A549 (cell line): ENCODE results near the gene APC. TPM values are rescaled to one million over a fixed set of nuclear protein-coding genes. Genes with fewer than 3 reads are reported as not detected.

Experiments used
- ATAC-seq, 2 experiments: fragments of 200-7000 bp in 1 of 2; fragments of >200 bp in 1 of 2; cut with Nextera tagmentation in 1 of 2; cut with Tn5 transposase in 1 of 2; 3 replicates each; pipeline versions ENCODE4 v1.8.0 to v1.9.1; 2018 to 2020; ENCODE audit warnings: mild to moderate bottlenecking in 1 of 2, moderate library complexity in 1 of 2
- CTCF ChIA-PET: fragments of 300-600 bp; sonication (Branson Sonifier 250); formaldehyde crosslinking; extraction: SDS; loops from one replicate; lab custom pipeline; 2021; ENCODE audit warnings: antibody characterized with exemption, inconsistent platforms; lab: Yijun Ruan, JAX
- POLR2A ChIA-PET: fragments of 350-600 bp; formaldehyde crosslinking; extraction: SDS; loops from one replicate; lab custom pipeline; 2021; ENCODE audit warnings: antibody characterized with exemption, inconsistent platforms; lab: Yijun Ruan, JAX
- DNase-seq, 2 experiments: peaks; one replicate each; pipeline versions ENCODE4 v3.0.0 to v3.0.0-alpha.2; 2011 to 2016; ENCODE audit warnings: low read depth in 1 of 2, low spot score in 1 of 2
- FAIRE-seq: peaks from 2 replicates; lab custom pipeline; 2011; peaks lifted over from hg19 to GRCh38; lab: Jason Lieb, UNC
- H3K27ac ChIP-seq, 2 experiments: fragments of >200 bp; sonication (Bioruptor Twin); formaldehyde crosslinking; 3 replicates each; pipeline ENCODE4 v1.5.1; 2016 to 2017
- H3K4me1 ChIP-seq: fragments of >200 bp; sonication (Bioruptor Twin); formaldehyde crosslinking; 3 replicates; pipeline ENCODE4 v1.6.1; 2016
- H3K4me2 ChIP-seq: fragments of >200 bp; sonication (Bioruptor Twin); formaldehyde crosslinking; 3 replicates; pipeline ENCODE4 v1.6.1; 2016
- H3K4me3 ChIP-seq: fragments of >200 bp; sonication (Bioruptor Twin); formaldehyde crosslinking; 3 replicates; pipeline ENCODE4 v1.5.1; 2016
- H3K9me3 ChIP-seq: fragments of >200 bp; sonication (Bioruptor Twin); formaldehyde crosslinking; 3 replicates; pipeline ENCODE4 v1.6.1; 2016
- BHLHE40 ChIP-seq: IDR thresholded peaks from 2 replicates; pipeline ENCODE4 v1.6.1; 2012; ENCODE audit warnings: low read depth, low read length, inconsistent platforms
- CEBPB ChIP-seq, 2 experiments: fragments of >200 bp in 1 of 2; sonication (Bioruptor Twin) in 1 of 2; formaldehyde crosslinking in 1 of 2; IDR thresholded peaks; 2 replicates each; pipeline ENCODE4 v1.6.1; 2012 to 2016
- CHD2 ChIP-seq: fragments of 150-350 bp; IDR thresholded peaks from 2 replicates; pipeline ENCODE4 v1.6.1; 2014; ENCODE audit warnings: low read length; ENCODE audit not compliant: partially characterized antibody
- CHD4 ChIP-seq: fragments of 200-600 bp; sonication (generic); IDR thresholded peaks from 2 replicates; pipeline ENCODE4 v1.6.1; 2016; ENCODE audit warnings: antibody characterized with exemption, mild to moderate bottlenecking, borderline replicate concordance
- ESRRA ChIP-seq: fragments of 150-350 bp; IDR thresholded peaks from 2 replicates; pipeline ENCODE4 v1.6.1; 2014; ENCODE audit warnings: mild to moderate bottlenecking, low read length, borderline replicate concordance
- GATA3 ChIP-seq: IDR thresholded peaks from 2 replicates; pipeline ENCODE4 v1.6.1; 2012; ENCODE audit warnings: borderline replicate concordance
- HDAC2 ChIP-seq: fragments of 200-600 bp; sonication (generic); IDR thresholded peaks from 2 replicates; pipeline ENCODE4 v1.6.1; 2016
- HEYL ChIP-seq: fragments of 250-450 bp; sonication (Bioruptor Pico); IDR thresholded peaks from 2 replicates; pipeline ENCODE4 v1.8.0; 2021; ENCODE audit warnings: mild to moderate bottlenecking, moderate library complexity
- HOXB13 ChIP-seq: fragments of 250-450 bp; sonication (Bioruptor Pico); IDR thresholded peaks from 2 replicates; pipeline ENCODE4 v1.5.0; 2020; ENCODE audit warnings: low read depth, mild to moderate bottlenecking, moderate library complexity
- HOXB5 ChIP-seq: fragments of 250-450 bp; sonication (Bioruptor Pico); IDR thresholded peaks from 2 replicates; pipeline ENCODE4 v1.5.0; 2020; ENCODE audit warnings: mild to moderate bottlenecking, moderate library complexity
- JUNB ChIP-seq: fragments of >200 bp; sonication (Bioruptor Twin); formaldehyde crosslinking; IDR thresholded peaks from 2 replicates; pipeline ENCODE4 v1.6.1; 2016
- MAFK ChIP-seq: fragments of 450-650 bp; IDR thresholded peaks from 2 replicates; pipeline ENCODE4 v1.6.1; 2014; ENCODE audit not compliant: partially characterized antibody
- MAZ ChIP-seq: fragments of 150-350 bp; IDR thresholded peaks from 2 replicates; pipeline ENCODE4 v1.6.1; 2014; ENCODE audit warnings: antibody characterized with exemption, low read depth, low read length, borderline replicate concordance
- MYC ChIP-seq: IDR thresholded peaks from 2 replicates; pipeline ENCODE4 v1.6.1; 2012; ENCODE audit warnings: mild to moderate bottlenecking, inconsistent platforms, low read length, improper control_type of control experiment, borderline replicate concordance
- NFE2L2 ChIP-seq: fragments of 150-350 bp; conservative IDR thresholded peaks from 2 replicates; pipeline ENCODE4 v1.6.1; 2014; ENCODE audit warnings: low read length
- NPAS2 ChIP-seq: fragments of 250-450 bp; sonication (Bioruptor Pico); IDR thresholded peaks from 2 replicates; pipeline ENCODE4 v1.8.0; 2022; ENCODE audit warnings: mild to moderate bottlenecking, moderate library complexity, borderline replicate concordance
- NR3C1 ChIP-seq: fragments of >200 bp; sonication (Bioruptor Twin); formaldehyde crosslinking; IDR thresholded peaks from 3 replicates; pipeline ENCODE4 v1.6.1; 2017
- PHF8 ChIP-seq: fragments of 200-600 bp; sonication (generic); IDR thresholded peaks from 2 replicates; pipeline ENCODE4 v1.6.1; 2016; ENCODE audit warnings: low read depth, mild to moderate bottlenecking, antibody characterized with exemption, moderate library complexity, borderline replicate concordance
- POLR2A ChIP-seq: IDR thresholded peaks from 2 replicates; pipeline ENCODE4 v1.6.1; 2012; ENCODE audit warnings: mild to moderate bottlenecking, low read length
- RARB ChIP-seq: fragments of 250-450 bp; sonication (Bioruptor Pico); IDR thresholded peaks from 2 replicates; pipeline ENCODE4 v1.8.0; 2021; ENCODE audit warnings: mild to moderate bottlenecking, moderate library complexity
- SMC3 ChIP-seq: fragments of >200 bp; sonication (Bioruptor Twin); formaldehyde crosslinking; IDR thresholded peaks from 3 replicates; pipeline ENCODE4 v1.6.1; 2018; ENCODE audit warnings: inconsistent platforms
- TFCP2L1 ChIP-seq: fragments of 250-450 bp; sonication (Bioruptor Pico); IDR thresholded peaks from 2 replicates; pipeline ENCODE4 v1.5.0; 2021; ENCODE audit warnings: mild to moderate bottlenecking
- ZFP36 ChIP-seq: fragments of 450-650 bp; IDR thresholded peaks from 2 replicates; pipeline ENCODE4 v1.6.1; 2014; ENCODE audit warnings: borderline replicate concordance; ENCODE audit not compliant: partially characterized antibody
- ZNF302 ChIP-seq: fragments of 250-450 bp; sonication (Bioruptor Pico); IDR thresholded peaks from 2 replicates; pipeline ENCODE4 v1.9.0; 2021; ENCODE audit warnings: inconsistent platforms, mild to moderate bottlenecking, moderate library complexity
- WGBS: methylation state at CpG from one replicate; pipeline ENCODE4 v1.1.6; 2017; ENCODE audit errors: missing lambda C conversion rate; 5-methylcytosine and 5-hydroxymethylcytosine counted together
- polyA plus RNA-seq, 4 experiments: library from polyadenylated mRNA; depleted of rRNA in 3 of 4; stranded (reverse); fragments of >200 nt; fragmentation: RNase III in 1 of 4; extraction: RNeasy Plus Mini Kit Qiagen cat#74134 plus additional on column Dnase treatment in 1 of 4; gene quantifications; 2 replicates in 3 of 4; 3 replicates in 1 of 4; pipeline ENCODE4 v1.2.3, GENCODE V29; 2011 to 2017
- TF ChIP-seq, protein P1 (sequence below): fragments of >200 bp; sonication (Bioruptor Twin); formaldehyde crosslinking; IDR thresholded peaks from 3 replicates; pipeline ENCODE4 v1.5.1; 2016
- TF ChIP-seq, protein P2 (sequence below): fragments of 250-450 bp; sonication (Bioruptor Pico); IDR thresholded peaks from 2 replicates; pipeline ENCODE4 v1.5.0; 2020; ENCODE audit warnings: low read depth, mild to moderate bottlenecking, moderate library complexity
- TF ChIP-seq, protein P3 (sequence below): IDR thresholded peaks from 2 replicates; pipeline ENCODE4 v1.6.1; 2012; ENCODE audit warnings: low read depth, borderline replicate concordance
- TF ChIP-seq, protein P4 (sequence below): IDR thresholded peaks from 2 replicates; pipeline ENCODE4 v1.6.1; 2012

APC gene
- polyA plus RNA-seq, 2 of the 4 experiments (the other 2 are of a cell fraction): 10.6 to 21.2 TPM

DNA sequence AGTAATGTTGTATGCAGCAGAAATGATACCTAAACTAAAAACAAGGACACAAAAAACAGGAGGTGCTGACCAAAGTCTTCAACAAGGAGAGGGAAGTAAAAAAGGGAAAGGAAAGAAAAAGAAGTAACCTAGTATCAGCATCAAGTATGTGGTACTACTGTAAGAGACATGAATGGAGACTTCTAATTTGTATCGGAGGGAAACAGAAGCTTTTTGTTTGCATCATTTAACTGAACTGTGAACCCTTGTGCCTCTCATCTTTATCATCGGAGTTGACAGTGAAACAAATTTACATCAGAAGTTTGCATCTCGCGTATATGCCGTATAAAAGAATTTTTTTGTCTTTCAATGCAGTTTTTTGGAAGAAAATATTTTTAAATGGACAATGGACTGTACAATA is 129.7 kb downstream of the APC start:
- DNase-seq (no peak), ATAC-seq (no peak), FAIRE-seq (no peak)
- no peak overlapping the region for H3K4me3 ChIP-seq
- no peak overlapping the region for H3K27ac ChIP-seq
- WGBS: 97% methylated on average over 5 of the region's 5 CpGs
- no peaks in the 10 kb centered on the region for H3K9me3 ChIP-seq
- ChIA-PET CTCF (interaction anchor here (1.3 to 1.8 kb wide), 2 partner anchors 11 to 41 kb away, joined by 3 to 4 read pairs; no protein-coding TSS in a partner anchor), POLR2A (no interaction called here)
- TF ChIP-seq GATA3 (no peak), SMC3 (no peak), CEBPB (IDR thresholded peaks at IDR 0.05) (no peak), NFE2L2 (no peak), NR3C1 (no peak), CHD4 (no peak), JUNB (no peak), MAFK (no peak), HEYL (CRISPR knock-in tag) (no peak), MAZ (no peak), BHLHE40 (no peak), RARB (CRISPR knock-in tag) (no peak), HOXB13 (no peak)
- no peak overlapping the region for H3K4me2 ChIP-seq
- peaks cover 13% of the 10 kb centered on the region; the same call in 2 of the 3 replicates for H3K4me1 ChIP-seq

DNA sequence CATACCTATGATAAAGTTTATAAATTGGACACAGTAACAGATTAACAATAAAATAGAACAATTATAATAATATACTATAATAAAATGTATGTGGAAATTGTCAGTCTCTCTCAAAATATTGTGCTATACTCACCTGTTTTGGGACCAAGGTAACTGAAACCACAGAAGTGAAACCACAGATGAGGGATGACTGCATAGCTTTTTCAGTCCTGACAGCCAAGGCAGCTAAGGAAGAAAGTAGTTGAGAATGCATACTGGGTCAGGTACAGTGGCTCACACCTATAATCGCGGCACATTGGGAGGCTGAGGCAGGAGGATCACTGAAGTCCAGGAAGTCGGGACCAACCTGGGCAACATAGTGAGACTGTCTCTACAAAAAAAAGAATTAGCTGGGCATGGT is 132.3 kb downstream of the APC start:
- POLR2A ChIA-PET: interaction anchor here (1.5 kb wide), 1 partner anchor 9 kb away, joined by 3 read pairs; no protein-coding TSS in a partner anchor
- DNase-seq: no peak
- TF ChIP-seq, protein P1, sequence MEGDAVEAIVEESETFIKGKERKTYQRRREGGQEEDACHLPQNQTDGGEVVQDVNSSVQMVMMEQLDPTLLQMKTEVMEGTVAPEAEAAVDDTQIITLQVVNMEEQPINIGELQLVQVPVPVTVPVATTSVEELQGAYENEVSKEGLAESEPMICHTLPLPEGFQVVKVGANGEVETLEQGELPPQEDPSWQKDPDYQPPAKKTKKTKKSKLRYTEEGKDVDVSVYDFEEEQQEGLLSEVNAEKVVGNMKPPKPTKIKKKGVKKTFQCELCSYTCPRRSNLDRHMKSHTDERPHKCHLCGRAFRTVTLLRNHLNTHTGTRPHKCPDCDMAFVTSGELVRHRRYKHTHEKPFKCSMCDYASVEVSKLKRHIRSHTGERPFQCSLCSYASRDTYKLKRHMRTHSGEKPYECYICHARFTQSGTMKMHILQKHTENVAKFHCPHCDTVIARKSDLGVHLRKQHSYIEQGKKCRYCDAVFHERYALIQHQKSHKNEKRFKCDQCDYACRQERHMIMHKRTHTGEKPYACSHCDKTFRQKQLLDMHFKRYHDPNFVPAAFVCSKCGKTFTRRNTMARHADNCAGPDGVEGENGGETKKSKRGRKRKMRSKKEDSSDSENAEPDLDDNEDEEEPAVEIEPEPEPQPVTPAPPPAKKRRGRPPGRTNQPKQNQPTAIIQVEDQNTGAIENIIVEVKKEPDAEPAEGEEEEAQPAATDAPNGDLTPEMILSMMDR: no peak
- TF ChIP-seq GATA3: no peak
- no peak for TF ChIP-seq TFCP2L1 (CRISPR knock-in tag)
- TF ChIP-seq, protein P2, sequence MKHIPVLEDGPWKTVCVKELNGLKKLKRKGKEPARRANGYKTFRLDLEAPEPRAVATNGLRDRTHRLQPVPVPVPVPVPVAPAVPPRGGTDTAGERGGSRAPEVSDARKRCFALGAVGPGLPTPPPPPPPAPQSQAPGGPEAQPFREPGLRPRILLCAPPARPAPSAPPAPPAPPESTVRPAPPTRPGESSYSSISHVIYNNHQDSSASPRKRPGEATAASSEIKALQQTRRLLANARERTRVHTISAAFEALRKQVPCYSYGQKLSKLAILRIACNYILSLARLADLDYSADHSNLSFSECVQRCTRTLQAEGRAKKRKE (CRISPR knock-in tag): no peak
- TF ChIP-seq HDAC2: no peak
- TF ChIP-seq HOXB5: no peak
- no peak for TF ChIP-seq ZFP36
- no peak for TF ChIP-seq ESRRA
- TF ChIP-seq MYC: no peak
- TF ChIP-seq, protein P3, sequence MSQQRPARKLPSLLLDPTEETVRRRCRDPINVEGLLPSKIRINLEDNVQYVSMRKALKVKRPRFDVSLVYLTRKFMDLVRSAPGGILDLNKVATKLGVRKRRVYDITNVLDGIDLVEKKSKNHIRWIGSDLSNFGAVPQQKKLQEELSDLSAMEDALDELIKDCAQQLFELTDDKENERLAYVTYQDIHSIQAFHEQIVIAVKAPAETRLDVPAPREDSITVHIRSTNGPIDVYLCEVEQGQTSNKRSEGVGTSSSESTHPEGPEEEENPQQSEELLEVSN: no peak
- no peak for TF ChIP-seq PHF8
- no peak for TF ChIP-seq ZNF302 (CRISPR knock-in tag)
- TF ChIP-seq MAZ: no peak
- H3K27ac ChIP-seq: no peak overlapping the region
- H3K4me2 ChIP-seq: no peak overlapping the region
- no peak overlapping the region for H3K4me3 ChIP-seq
- CTCF ChIA-PET: no interaction called here
- 94% methylated on average over 3 of the region's 3 CpGs for WGBS
- no peak for ATAC-seq
- no peaks in the 10 kb centered on the region for H3K4me1 ChIP-seq
- no peaks in the 10 kb centered on the region for H3K9me3 ChIP-seq
- no peak for FAIRE-seq

DNA sequence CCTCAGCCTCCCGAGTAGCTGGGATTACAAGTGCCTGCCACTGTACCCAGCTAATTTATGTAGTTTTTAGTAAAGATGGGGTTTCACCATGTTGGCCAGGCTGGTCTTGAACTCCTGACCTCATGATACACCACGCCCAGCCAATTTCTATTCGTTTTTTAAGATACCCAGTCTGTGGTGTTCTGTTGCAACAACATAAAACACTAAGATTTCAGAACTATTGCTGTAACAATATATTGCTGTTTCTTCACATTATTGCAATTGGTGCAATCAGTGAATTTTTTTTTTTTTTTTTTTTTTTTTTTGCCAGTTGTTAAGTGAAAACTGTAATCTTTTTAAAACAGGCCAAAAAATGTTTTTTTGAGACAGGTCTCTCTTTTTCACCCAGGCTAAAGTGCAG is 133.3 kb downstream of the APC start:
- no peak for FAIRE-seq
- Histone ChIP-seq H3K27ac (no peak overlapping the region), H3K9me3 (no peaks in the 10 kb centered on the region), H3K4me2 (no peak overlapping the region), H3K4me3 (no peak overlapping the region), H3K4me1 (no peaks in the 10 kb centered on the region)
- no peak for ATAC-seq
- no peak for DNase-seq
- POLR2A ChIA-PET: no interaction called here
- CTCF ChIA-PET: no interaction called here
- WGBS: 78% methylated on average over 3 of the region's 3 CpGs
- TF ChIP-seq, protein P3: no peak
- TF ChIP-seq NPAS2 (CRISPR knock-in tag) (no peak), HOXB5 (no peak), ZFP36 (no peak), ESRRA (no peak), CEBPB (IDR thresholded peaks at IDR 0.05) (no peak), CHD2 (no peak), POLR2A (no peak), PHF8 (no peak)
- TF ChIP-seq, protein P2 (CRISPR knock-in tag): no peak
- TF ChIP-seq, protein P4, sequence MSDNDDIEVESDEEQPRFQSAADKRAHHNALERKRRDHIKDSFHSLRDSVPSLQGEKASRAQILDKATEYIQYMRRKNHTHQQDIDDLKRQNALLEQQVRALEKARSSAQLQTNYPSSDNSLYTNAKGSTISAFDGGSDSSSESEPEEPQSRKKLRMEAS: no peak
